GM19463 (cell line): Measurements from ENCODE around the gene FGD5.

Experiments
- ATAC-seq: cut with Tn5 transposase; IDR thresholded peaks from one replicate; pipeline ENCODE4 v1.9.1; 2021; ENCODE audit warnings: mild to moderate bottlenecking, moderate library complexity; ENCODE audit not compliant: unreplicated experiment

The FGD5 gene

DNA sequence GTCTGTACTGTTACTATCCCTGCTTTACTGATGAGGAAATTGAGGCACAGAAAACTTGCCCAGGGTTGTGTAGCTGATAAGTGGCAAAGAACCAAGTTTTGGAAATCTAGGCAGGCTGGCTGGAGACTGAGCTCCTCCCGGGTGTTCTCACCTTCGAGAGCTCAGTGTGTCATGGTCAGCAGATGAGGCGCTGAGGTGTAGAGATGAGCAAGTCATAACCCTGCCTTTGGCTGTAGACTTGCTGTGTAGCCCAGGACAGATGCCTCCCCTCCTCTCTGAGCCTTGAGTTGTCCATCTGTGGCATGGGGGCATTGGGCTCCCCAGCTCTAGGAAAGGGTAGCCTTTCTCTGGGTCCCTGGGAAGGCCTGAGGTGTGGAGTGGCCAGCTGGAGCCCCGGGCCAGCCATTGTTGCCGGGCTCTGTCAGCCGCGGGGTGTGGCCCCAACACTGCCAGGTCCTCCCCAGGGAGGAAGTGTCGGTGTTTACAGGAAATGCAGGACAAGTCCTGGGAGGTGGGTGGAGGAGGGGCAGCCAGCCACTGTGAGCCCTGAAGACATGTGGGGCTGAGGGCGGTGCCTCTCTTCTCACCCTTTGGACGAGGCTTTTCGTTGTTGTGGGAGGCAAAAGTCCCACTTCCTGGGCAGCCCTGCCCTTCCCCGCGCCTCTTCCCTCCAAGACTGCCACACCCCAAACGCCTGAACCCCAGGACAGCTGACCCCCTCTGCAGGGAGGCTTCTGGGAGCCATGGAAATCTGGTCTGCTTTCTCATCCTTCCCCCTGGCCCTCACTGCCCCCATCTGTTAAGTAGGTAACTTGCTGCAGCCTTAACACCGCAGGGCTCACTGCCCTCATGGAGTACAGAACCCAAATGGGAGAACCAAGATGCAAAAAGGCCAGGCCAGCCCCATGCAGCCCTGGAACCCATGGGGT is 29.1 kb downstream of the FGD5 start:
- peak; percentile 63 for ATAC-seq

DNA sequence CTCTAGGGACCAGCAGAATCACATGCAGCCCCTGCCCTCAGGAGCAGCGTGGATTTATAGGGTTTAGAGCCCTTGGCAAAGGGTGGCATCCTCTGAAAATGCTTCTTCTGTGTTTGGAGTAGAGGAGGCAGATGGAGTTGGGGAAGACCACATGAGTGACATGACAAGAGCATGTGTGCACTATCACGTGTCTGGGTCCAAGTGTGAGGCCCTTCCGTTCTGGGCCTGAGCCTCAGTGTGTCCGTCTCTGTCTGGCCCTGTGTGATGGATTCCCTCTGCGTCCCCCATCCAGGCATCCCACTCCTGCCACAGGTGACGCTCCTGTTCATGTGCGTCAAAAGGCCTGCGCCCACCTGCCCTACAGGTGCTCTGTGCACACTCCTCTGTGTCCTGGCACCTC is 30.1 kb downstream of the FGD5 start:
- ATAC-seq = no peak

DNA sequence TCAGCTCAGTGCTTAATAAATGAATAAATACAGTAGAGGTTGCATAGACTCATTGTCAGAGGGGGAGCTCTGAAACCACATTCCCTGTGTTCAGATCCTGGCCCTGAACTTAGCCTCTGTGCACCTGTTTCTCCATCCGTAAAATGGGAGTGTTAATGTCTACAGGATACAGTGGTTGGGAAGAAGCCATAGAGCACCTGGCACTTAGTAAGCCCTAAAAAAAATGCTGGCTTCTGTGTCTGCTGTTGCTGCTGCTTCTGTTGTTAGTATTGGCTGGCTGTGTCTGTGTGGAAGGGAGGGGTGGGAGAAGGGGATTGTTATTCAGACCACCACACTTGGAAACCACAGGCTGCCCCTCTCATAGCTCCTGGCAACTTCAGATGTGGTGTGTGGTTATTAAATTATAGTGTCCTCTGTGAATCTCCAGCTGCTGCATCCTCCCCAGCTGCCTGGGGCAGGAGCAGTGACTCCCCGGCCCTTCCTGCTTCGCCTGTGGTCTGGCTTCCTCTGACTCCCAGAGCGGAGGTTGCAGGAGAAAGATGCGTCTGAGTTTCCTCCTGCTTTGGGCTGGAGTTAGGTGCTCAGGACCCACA is 31.0 kb downstream of the FGD5 start:
- no peak for ATAC-seq

- no peak for ATAC-seq
Observed at GRCh38 chr3:14852058-14852594, 33.4 kb downstream of the FGD5 start.

GRCh38 chr3:14852717-14853116 is 34.0 kb downstream of the FGD5 start:
- ATAC-seq = no peak

GRCh38 chr3:14853271-14853951 is 34.6 kb downstream of the FGD5 start:
- no peak for ATAC-seq

DNA sequence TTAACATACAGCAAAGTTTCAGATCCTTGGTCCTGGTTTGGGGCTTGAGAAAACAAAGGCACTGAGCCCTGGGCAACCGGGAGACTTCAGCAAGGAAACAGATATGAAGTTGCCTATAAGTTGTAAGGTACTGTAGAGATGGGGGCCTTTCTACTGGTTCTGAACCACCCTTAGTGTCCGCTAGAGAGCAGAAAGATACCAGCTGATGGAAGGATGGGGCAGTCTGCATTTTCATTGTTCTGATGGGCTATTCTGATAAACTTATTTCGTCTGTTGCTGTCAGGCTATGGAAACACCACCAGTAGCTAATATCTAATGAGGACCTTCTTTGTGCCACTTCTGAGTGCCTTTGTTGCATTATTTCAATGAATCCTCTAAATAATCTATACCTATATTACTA is 38.7 kb downstream of the FGD5 start:
- no peak for ATAC-seq

DNA sequence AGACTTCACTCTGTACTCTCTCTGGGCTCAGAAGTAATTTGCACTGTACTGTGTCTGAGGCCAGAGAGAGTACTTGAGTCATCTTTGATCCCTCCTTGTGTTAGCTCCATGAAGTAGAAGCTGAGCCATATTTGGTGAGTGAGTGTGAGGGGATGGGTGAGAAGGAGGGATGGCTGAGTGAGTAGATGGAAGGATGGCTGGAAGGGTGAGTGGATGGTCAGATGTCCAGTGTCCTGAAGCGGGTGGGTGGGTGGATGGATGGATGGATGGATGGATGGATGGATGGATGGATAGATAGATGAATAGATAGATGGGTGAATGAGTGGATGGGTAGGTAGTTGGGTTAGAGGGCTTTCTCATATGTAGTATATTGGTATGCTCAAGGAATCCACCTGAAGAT is 39.3 kb downstream of the FGD5 start:
- ATAC-seq = no peak

GRCh38 chr3:14859880-14860279 is 41.1 kb downstream of the FGD5 start:
- no peak for ATAC-seq

- no peak for ATAC-seq
Observed at GRCh38 chr3:14861031-14861430, 42.3 kb downstream of the FGD5 start.

- no peak for ATAC-seq
Observed at GRCh38 chr3:14861446-14862302, 42.9 kb downstream of the FGD5 start.

GRCh38 chr3:14862303-14862660 is 43.5 kb downstream of the FGD5 start:
- no peak for ATAC-seq

GRCh38 chr3:14862661-14863230 is 44.0 kb downstream of the FGD5 start:
- ATAC-seq = no peak

DNA sequence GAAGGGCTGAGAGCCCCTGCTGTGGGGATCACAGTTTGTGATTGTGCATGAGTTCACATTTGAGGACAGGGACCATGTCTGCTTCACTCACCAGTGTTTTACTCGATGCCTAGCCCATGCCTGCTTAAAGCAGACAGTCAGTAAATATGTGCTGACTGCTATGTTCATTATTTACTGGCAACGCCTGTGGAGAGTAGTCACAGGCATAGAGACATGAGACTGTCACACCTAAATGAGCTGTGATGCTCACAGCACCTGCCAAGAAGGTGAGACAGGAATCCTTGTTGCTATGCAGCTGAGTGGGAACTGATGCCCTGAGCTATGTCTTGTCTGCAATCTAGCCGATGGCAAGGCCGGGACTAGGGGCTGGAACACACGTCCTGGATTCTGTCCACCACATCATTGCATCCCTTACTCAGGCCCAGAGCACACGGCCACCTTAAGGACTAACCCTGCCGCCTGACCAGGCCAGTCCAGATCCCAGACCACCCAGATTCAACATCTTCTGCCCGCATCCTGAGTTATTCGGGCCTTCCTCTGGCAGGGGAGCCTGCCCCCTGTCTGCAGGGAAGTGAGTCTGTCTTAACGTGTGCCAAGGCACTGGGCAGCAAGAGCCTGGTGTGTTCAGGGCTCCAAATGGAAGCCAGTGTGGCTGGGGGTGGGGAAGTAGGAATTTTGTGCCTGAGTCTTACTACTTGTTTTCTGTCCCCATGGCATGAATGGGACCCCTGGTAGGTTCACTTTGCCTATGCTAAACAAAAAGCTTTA is 44.8 kb downstream of the FGD5 start:
- no peak for ATAC-seq

- ATAC-seq = no peak
Observed at GRCh38 chr3:14864131-14864530, 45.4 kb downstream of the FGD5 start.

DNA sequence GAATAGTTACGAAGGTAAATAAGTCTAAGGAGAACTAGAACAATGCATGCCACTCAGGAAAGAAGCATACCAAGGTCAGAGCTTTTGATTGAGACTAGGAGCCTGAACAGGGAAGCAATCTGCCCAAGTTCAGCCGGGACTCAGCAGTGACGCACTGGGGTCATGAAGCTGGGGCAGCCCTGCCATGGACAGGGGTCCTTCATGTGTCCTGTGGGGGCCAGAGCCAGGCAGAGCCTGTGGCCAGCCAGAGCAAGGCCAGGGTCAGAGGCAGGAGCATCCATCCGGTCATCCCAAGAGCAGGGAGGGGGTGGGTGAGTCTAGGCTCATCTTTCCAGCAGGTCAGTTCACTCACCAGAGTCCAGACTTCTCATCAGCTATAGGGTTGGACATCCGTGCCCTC is 47.9 kb downstream of the FGD5 start:
- no peak for ATAC-seq

DNA sequence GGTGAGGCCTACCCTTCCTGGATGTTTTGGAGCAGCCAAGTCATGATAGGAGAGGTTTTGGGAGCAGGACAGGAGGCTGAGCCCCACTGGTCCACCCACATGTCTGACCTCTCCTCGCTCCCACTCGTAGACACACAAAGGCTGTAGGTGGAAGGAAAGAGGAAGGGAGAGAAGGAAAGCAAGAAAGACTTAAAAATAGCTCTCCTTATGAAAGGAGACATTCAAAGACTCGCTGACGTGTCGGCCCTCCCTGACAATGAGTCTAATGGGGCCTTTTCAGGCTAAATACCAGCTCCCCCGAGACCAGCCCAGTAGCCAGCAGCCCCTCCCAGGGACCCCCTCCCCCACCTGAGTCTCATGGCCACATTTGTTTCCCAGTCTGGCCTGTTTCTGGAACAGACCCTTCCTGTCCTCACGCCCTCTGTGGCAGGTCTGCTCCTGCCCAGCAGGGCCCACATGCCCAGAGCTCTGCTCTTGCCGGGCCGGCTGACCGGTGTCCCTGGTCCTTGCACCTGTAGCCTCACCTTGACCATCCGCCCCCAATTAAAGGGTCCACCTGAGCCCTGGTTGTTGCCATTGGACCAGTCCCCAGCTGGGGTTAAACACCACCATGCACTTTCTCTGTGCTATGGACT is 49.3 kb downstream of the FGD5 start:
- ATAC-seq = no peak

GRCh38 chr3:14869917-14870782 is 51.4 kb downstream of the FGD5 start:
- ATAC-seq = no peak

DNA sequence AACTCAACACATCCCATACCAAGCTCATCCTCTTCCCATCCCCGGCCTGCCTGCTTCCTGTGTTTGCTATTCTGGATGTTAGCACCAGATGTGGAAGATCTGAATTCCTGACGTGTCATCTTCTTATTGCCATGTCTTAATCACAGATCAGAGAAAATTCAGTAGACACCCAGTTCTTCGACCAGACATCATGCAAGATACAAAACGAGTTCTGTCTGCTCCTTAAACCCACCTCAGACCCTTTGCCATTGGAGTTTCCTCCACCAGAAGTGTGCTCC is 52.0 kb downstream of the FGD5 start:
- ATAC-seq = no peak
